Activated T-cell treated with anti-CD3 and anti-CD28 coated beads, Interleukin-2, amount 50 U/mL, for 48 hours (primary cell): ENCODE data around the gene MIA2.
"Not testable (repeated sequence)": the region's sequence is repeated elsewhere in the genome, so short reads cannot be mapped to it uniquely, and the experiment has no call there.

Experiments
- DNase-seq, 2 experiments: peaks; one replicate each; pipeline ENCODE4 v3.0.0-alpha.2; 2020

Gene MIA2

DNA sequence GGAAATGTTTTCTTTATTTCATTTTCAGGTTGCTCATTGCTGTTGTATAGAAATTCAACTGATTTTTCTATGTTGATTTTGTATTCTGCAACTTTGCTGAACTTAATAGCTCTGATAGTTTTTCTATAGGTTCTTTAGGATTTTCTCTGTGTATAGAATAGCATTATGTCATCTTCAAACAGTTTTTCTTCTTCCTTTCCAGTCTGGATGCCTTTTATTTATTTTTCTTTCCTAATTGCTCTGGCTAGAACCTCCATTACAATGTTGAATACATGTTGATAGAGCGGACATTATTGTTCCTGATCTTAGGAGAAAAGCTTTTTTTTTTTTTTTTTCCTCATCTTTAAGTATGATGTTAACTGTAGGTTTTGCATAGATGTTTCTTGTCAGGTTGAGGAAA, 39.2 kb downstream of the MIA2 start:
- no peak for DNase-seq

DNA sequence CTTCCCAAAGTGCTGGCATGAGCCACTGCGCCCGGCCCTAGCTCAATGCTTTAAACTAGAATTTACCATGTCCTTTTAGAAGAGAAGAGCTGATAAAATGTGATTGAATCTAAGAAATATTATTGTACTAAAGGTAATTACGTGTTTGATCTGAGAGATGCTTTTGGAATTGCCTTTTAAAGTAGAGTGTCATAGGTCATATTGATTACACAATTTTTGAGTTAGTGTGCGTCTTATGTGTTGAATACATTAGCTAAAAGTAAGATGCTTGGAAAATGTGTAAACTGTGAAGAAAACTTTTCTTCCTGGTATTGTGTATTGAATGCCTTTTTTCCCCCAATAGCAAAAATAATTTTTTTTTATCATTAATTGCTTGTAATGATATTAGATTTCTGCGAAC, 41.7 kb downstream of the MIA2 start:
- no peak for DNase-seq

DNA sequence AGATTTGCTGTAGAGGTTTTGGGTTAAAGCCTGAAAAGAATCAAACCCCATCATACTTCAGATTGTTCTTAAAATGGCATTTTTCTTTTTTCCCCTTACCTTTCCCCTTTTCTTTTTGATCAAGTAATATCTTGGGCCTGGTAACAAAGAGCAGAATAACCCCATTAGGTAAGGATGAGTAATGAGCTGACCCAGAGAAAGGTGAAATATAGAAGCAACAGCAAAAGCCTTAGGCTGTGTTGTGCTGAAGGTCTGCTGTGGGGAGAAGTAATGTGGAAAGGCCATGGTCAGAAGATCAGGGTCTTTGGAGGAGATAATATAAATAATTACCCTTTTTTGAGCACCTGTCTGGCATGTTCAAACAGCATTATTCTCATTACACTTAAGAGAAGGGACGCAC, 42.3 kb downstream of the MIA2 start:
- DNase-seq: no peak

GRCh38 chr14:39276579-39277114, 42.9 kb downstream of the MIA2 start:
- no peak for DNase-seq

GRCh38 chr14:39279515-39279914, 45.8 kb downstream of the MIA2 start:
- DNase-seq: no peak

DNA sequence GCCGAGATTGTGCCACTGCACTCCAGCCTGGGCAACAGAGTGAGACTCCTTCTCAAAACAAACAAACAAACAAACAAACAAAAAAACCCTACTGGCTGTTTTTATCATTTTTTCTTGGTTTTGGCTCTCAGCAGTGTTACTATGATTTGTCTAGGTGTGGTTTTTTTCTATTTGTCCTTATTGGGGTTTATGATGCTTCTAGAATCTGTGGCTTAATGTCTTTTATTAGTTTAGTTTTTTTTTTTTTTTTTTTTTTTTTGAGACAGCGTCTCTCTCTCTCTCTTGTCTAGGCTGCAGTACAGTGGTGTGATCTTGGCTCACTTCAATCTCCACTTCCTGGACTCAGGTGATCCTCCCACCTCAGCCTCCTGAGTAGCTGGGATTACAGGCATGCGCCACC, 47.0 kb downstream of the MIA2 start:
- DNase-seq: not testable (repeated sequence)

DNA sequence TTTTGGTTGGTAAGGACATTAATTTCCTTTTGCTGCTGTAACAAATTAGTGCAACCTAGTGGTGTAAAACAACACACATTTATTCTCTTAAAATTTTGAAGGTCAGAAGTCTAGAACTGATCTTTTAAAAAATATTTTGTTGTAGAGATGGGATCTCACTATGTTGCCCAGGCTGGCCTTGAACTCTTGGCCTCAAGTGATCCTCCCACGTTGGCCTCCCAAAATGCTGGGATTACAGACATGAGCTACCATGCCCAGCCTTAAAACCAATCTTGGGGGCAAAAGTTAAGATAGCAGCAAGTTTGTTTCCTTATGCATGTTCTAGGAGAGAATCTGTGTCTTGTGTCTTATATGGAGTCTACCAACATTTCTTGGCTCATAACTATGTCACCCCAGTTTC, 55.8 kb downstream of the MIA2 start:
- no peak for DNase-seq

DNA sequence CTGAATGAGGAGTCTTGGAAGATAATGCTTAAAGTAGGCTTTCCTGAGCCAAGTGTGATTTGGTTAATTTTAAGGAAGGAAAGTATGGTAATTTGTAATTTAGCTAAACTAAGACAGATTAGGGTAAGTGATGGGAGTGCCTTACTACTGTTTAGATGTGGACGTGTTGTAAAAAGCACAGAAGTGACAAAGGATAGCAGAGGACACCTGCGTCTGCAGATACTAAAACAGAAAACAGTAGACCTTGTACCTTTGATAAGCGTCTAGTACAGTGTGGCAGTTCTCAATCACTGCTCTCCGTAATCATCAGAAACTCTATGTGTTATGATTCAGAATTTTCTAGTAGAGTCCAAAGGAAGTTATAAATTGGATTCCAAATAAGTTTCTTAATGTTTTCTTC, 58.0 kb downstream of the MIA2 start:
- DNase-seq: no peak

GRCh38 chr14:39293629-39294028, 59.9 kb downstream of the MIA2 start:
- no peak for DNase-seq

GRCh38 chr14:39300389-39300788, 66.7 kb downstream of the MIA2 start:
- DNase-seq: not testable (repeated sequence)

DNA sequence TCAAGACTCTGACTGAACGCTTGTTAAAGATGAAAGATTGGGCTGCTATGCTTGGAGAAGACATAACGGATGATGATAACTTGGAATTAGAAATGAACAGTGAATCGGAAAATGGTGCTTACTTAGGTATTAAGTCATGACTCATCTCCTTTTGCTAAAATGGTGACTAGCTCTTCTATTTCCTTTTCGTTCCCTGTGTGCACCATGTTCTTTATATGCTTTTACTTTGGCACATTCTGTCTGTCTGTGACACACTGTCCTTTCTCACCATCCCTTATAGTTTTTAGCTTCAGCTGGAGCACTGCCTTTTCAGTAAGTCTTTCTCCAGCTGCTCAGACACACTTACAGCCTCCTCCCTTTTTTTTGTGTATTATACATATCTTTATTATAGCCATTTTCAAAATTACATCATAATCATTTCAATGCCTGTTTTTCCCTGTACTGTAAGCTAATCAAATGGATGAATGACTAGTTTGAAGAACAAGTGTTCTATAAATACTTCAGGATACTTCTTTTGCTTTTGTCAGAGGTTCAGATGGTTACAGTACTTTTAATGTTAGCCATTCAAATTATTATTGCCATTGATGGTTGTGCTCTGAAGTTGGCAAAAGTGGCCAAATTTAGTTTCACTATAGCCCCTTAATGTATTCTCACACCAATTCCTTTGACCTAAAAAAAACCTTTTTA, 68.6 kb downstream of the MIA2 start:
- no peak for DNase-seq

GRCh38 chr14:39303115-39303514, 69.4 kb downstream of the MIA2 start:
- no peak for DNase-seq

GRCh38 chr14:39307815-39308214, 74.1 kb downstream of the MIA2 start:
- DNase-seq: no peak

DNA sequence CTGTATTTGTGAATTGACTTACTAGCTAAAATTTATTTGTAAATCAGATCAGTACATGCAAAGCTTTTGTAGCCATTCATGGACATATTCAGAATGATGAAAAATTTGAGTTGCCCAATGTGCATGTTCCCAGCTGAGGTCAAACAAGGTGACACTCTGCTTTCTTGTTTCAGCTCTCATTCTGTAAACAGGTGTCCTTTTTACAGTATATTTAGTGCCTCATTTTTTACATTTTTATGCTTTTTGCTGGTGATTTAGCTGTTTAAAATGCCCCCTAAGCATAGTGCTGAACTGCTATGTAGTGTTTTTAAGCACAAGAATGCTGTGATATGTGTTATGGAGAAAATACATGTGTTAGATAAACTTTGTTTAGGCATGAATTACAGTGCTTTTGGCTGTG, 76.3 kb downstream of the MIA2 start:
- no peak for DNase-seq

DNA sequence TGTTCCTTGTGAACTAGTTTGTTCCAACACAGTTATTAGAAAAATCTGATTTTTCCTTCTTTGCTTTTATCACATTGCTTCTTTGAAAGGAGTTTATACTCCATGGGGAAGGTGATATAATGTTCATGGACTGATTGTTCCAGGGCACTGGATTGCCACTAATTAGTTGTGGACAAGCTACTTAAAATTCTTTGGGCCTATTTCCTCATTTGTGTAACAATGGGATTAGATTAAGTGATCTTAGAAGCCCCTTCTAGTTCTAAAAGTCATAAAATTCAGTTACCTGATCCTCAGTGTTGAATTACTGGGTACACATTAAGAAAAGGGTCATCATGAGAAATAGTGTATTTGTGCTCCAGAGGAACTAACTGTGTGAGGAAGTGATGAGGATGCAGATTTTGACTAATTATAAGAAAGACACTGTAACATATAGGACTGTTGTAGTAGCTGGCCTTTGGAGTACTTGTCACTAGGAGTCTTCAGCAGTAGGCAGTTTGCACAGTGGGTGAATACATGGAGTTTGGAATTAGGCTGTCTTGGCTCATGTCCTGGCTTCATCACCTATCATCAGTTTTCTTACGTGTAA, 82.2 kb downstream of the MIA2 start:
- DNase-seq: no peak

DNA sequence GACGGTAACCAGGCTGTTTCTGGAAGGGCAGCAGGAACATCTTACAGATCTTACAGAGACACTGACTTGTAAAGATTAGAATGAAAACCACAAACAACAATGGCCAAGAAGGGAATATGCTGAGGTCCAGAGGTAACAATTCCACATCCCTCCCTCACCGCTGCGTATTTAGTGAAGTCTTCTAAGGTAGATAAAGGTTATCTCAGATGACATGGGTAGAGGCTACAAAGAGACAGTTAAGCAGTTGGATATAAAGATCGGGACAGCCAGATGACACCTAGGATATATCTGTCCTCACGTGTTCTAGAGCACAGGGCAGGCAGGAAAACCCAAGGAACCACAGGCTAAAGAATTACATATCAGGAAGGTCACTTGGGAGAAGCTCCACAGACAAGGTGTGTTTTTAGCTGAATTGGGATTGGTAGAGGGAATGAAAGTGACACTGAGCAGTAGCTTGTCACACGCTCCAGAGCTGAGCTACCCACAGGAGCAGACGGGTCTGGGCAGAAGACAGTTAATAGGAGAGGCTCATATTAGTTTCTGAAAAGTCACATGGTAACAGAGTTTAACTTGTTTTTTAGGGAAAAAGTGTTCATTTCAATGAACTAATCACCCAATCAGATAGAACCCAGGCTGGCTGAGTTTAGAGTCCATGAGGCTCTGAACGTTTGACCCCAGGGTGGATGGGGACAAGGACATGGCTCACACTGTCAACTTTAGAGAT, 83.3 kb downstream of the MIA2 start:
- no peak for DNase-seq

GRCh38 chr14:39318574-39318973, 84.9 kb downstream of the MIA2 start:
- DNase-seq: no peak

DNA sequence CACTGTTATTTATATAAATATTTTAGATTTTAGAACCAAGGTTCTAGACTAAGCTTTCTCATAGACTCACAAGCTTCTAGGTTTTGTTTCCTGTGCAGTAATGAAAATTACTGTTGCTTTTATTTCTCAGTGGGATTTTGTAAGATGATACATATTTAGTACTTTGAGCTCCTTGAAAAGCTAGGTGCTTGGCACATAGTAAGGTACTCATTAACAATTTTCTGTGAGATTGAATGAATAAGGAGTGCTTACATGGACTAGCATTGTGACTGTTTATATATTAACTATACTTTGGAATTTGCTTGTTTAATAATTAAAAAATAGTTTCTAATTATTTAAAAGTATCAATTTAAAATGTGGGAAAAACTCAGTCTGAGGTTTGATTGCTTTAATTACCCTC, 85.7 kb downstream of the MIA2 start:
- DNase-seq: no peak

DNA sequence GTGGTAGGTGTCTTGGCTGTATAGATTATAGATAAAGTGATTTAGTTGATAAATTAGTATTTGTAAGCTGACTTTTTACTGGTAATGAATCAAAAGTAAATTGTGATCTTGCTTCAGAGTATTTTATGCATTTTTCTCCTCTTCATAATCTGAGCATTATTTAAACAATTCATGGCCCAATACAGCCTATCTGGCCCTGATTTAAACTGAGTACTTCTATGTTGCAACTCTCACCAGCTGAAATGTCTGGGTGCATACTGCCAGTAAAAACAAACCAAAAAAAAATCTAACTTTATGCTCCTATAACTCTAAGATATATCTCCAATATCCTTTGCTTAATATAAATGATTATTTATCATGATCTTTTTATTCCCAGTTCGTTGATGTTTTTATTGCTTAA, 86.6 kb downstream of the MIA2 start:
- DNase-seq: no peak

- DNase-seq: no peak
These were observed 89.1 kb downstream of the MIA2 start for GRCh38 chr14:39322807-39323206.

GRCh38 chr14:39324097-39324496, 90.4 kb downstream of the MIA2 start:
- DNase-seq: no peak

DNA sequence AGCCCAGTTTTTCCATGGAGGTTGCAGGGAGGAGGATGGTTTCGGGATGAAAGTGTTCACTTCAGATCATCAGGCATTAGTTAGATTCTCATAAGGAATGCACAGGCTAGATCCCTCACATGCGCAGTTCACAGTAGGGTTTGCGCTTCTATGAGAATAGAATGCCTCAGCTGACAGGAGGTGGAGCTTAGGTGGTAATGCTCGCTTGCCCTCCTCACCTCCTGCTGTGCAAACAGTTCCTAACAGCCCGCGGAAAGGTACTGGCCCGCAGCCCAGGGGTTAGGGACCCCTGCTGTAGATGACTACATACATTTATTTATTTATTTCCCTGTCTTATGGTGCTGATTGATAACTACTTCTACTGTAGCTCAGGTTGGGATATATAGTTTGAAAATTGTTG, 105.3 kb downstream of the MIA2 start:
- no peak for DNase-seq

- DNase-seq: not testable (repeated sequence)
These were observed 107.4 kb downstream of the MIA2 start for GRCh38 chr14:39341126-39341525.

- DNase-seq: no peak
These were observed 109.1 kb downstream of the MIA2 start for GRCh38 chr14:39342768-39343167.
